Prostate gland (tissue), 2 donors: ENCODE results near the gene PSMD3.

Experiments used
- POLR2AphosphoS5 ChIP-seq: sonication (generic); formaldehyde crosslinking; IDR thresholded peaks from one replicate; pipeline ENCODE4 v1.6.1; 2017; ENCODE audit warnings: antibody characterized with exemption
- TF ChIP-seq, protein P1 (sequence below), 4 experiments: fragments of 200-600 bp in 2 of 4; fragments of 450-650 bp in 2 of 4; sonication (generic) in 2 of 4; IDR thresholded peaks; 1 replicate in 3 of 4; 2 replicates in 1 of 4; pipeline ENCODE4 v1.5.1; 2016 to 2019; ENCODE audit warnings: antibody characterized with exemption in 4 of 4, mild to moderate bottlenecking in 2 of 4, moderate library complexity in 2 of 4

DNA sequence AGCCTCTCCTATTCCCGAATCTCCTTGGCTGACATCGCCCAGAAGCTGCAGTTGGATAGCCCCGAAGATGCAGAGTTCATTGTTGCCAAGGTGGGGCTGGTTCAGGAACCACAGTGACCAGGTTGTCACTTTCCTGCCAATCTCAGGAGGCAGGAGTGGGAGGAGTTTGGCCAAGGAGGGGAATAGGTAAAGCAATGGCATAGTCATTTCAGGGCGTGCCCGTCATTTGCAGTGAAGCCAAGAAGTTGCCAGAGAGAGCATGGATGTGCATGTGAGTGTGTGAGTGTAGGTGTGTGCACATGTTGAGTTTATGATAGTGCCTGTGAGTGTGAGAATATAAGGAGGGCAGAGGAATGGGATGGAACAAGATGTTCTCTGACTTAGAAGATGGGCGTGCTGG lies 14.8 kb downstream of the PSMD3 start:
- TF ChIP-seq, protein P1, sequence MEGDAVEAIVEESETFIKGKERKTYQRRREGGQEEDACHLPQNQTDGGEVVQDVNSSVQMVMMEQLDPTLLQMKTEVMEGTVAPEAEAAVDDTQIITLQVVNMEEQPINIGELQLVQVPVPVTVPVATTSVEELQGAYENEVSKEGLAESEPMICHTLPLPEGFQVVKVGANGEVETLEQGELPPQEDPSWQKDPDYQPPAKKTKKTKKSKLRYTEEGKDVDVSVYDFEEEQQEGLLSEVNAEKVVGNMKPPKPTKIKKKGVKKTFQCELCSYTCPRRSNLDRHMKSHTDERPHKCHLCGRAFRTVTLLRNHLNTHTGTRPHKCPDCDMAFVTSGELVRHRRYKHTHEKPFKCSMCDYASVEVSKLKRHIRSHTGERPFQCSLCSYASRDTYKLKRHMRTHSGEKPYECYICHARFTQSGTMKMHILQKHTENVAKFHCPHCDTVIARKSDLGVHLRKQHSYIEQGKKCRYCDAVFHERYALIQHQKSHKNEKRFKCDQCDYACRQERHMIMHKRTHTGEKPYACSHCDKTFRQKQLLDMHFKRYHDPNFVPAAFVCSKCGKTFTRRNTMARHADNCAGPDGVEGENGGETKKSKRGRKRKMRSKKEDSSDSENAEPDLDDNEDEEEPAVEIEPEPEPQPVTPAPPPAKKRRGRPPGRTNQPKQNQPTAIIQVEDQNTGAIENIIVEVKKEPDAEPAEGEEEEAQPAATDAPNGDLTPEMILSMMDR (IDR thresholded peaks at IDR 0.05) = no peak
- TF ChIP-seq POLR2AphosphoS5 = no peak
